HepG2 (cell line): ENCODE data around the gene PELI2. TPM values are rescaled to one million over a fixed set of nuclear protein-coding genes. Genes with fewer than 3 reads are reported as not detected.

ENCODE experiments used
- ATAC-seq: fragments of 200-7000 bp; cut with Tn5 transposase; 3 replicates; pipeline ENCODE4 v1.9.1; 2020; ENCODE audit warnings: mild to moderate bottlenecking, moderate library complexity
- BruUV-seq: library from RNA; stranded (reverse); fragments of 400-500 nt; replicated peaks from 2 replicates; lab custom pipeline; 2021; lab: Mats Ljungman, UMichigan
- CTCF ChIA-PET: fragments of 300-600 bp; formaldehyde crosslinking; extraction: SDS; loops from one replicate; lab custom pipeline; 2021; ENCODE audit warnings: low total read pairs, inconsistent platforms, low intra/inter-chr PET ratio; lab: Yijun Ruan, JAX
- POLR2A ChIA-PET: fragments of 350-600 bp; sonication (Branson Sonifier 250); formaldehyde crosslinking; loops from one replicate; lab custom pipeline; 2020; ENCODE audit warnings: antibody characterized with exemption, inconsistent platforms; lab: Yijun Ruan, JAX
- DNase-seq: peaks from one replicate; pipeline ENCODE4 v3.0.0-alpha.2; 2015; ENCODE audit warnings: low spot score
- FAIRE-seq: peaks from 3 replicates; lab custom pipeline; 2011; peaks lifted over from hg19 to GRCh38; lab: Jason Lieb, UNC
- H2AFZ ChIP-seq: one replicate; pipeline ENCODE4 v1.6.1; 2011; ENCODE audit warnings: low read length, inconsistent platforms
- H3K27ac ChIP-seq: fragments of 300-600 bp; 3 replicates; pipeline ENCODE4 v1.8.0; 2011; ENCODE audit warnings: mixed run types, mild to moderate bottlenecking, mixed read lengths, low read length, inconsistent platforms; ENCODE audit not compliant: insufficient read depth; ENCODE audit errors: extremely low read length
- H3K27me3 ChIP-seq, 2 experiments: fragments of 200-600 bp in 1 of 2; 2 replicates in 1 of 2; 3 replicates in 1 of 2; pipeline versions ENCODE4 v1.6.0 to v1.8.0; 2011; ENCODE audit warnings: low read length in 2 of 2, mild to moderate bottlenecking in 2 of 2, moderate library complexity in 2 of 2, inconsistent platforms in 1 of 2; ENCODE audit not compliant: insufficient read depth in 2 of 2, control insufficient read depth in 1 of 2
- H3K36me3 ChIP-seq, 2 experiments: fragments of 200-600 bp in 1 of 2; replicated peaks in 1 of 2; 2 replicates in 1 of 2; 3 replicates in 1 of 2; pipeline versions ENCODE4 v1.5.1 to v1.8.0; 2011; ENCODE audit warnings: low read length in 2 of 2, inconsistent platforms in 1 of 2; ENCODE audit not compliant: insufficient read depth in 2 of 2, control insufficient read depth in 1 of 2
- H3K4me1 ChIP-seq: 2 replicates; pipeline ENCODE4 v1.5.1; 2012; ENCODE audit warnings: low read length, inconsistent platforms; ENCODE audit not compliant: insufficient read depth
- H3K4me2 ChIP-seq: 2 replicates; pipeline ENCODE4 v1.6.0; 2011; ENCODE audit warnings: low read depth, low read length, inconsistent platforms
- H3K4me3 ChIP-seq, 3 experiments: fragments of 200-600 bp in 1 of 3; sonication (generic), shearing (Covaris generic) in 1 of 3; replicated peaks in 1 of 3; 2 replicates each; pipeline ENCODE4 v1.5.1; 2011 to 2016; ENCODE audit warnings: low read length in 3 of 3, inconsistent platforms in 2 of 3, low read depth in 2 of 3, mild to moderate bottlenecking in 2 of 3, control low read depth in 1 of 3, mixed read lengths in 1 of 3; ENCODE audit not compliant: insufficient read depth in 1 of 3
- H3K79me2 ChIP-seq: one replicate; pipeline ENCODE4 v1.6.1; 2011; ENCODE audit warnings: low read length, inconsistent platforms; ENCODE audit not compliant: insufficient read depth
- H3K9ac ChIP-seq: 2 replicates; pipeline ENCODE4 v1.6.0; 2011; ENCODE audit warnings: mild to moderate bottlenecking, low read depth, low read length, inconsistent platforms; ENCODE audit not compliant: insufficient read depth
- H3K9me3 ChIP-seq: 2 replicates; pipeline ENCODE4 v1.5.1; 2012; ENCODE audit warnings: mild to moderate bottlenecking, low read length
- H4K20me1 ChIP-seq: 2 replicates; pipeline ENCODE4 v1.6.0; 2011; ENCODE audit warnings: inconsistent platforms, mild to moderate bottlenecking, low read length, moderate library complexity; ENCODE audit not compliant: insufficient read depth
- KLF15 ChIP-seq: sonication (generic); formaldehyde crosslinking; IDR thresholded peaks from 2 replicates; pipeline ENCODE4 v1.8.1; 2023; ENCODE audit warnings: borderline replicate concordance, mild to moderate bottlenecking, inconsistent platforms, missing genetic modification reagents, mixed read lengths
- KMT2A ChIP-seq: sonication (generic); formaldehyde crosslinking; IDR thresholded peaks from 2 replicates; pipeline ENCODE4 v1.4.0; 2020; ENCODE audit warnings: missing genetic modification reagents
- MAFG ChIP-seq: sonication (generic); formaldehyde crosslinking; IDR thresholded peaks from 2 replicates; pipeline ENCODE4 v1.5.1; 2020; ENCODE audit warnings: mild to moderate bottlenecking, missing genetic modification reagents
- MTA3 ChIP-seq: sonication (generic); formaldehyde crosslinking; IDR thresholded peaks from 2 replicates; pipeline ENCODE4 v1.4.0; 2020; ENCODE audit warnings: missing genetic modification reagents
- NFYC ChIP-seq: IDR thresholded peaks from 2 replicates; pipeline ENCODE4 v1.6.1; 2016; ENCODE audit warnings: missing genetic modification reagents, missing compliant biosample characterization
- TOPORS ChIP-seq: sonication (generic); formaldehyde crosslinking; IDR thresholded peaks from 2 replicates; pipeline ENCODE4 v1.8.0; 2023; ENCODE audit warnings: mild to moderate bottlenecking, missing genetic modification reagents
- ZNF317 ChIP-seq: sonication (generic); formaldehyde crosslinking; IDR thresholded peaks from 2 replicates; pipeline ENCODE4 v1.5.0; 2020; ENCODE audit warnings: mild to moderate bottlenecking, missing genetic modification reagents
- ZNF746 ChIP-seq: sonication (generic); formaldehyde crosslinking; IDR thresholded peaks from 2 replicates; pipeline ENCODE4 v1.8.0; 2022; ENCODE audit warnings: mild to moderate bottlenecking, missing genetic modification reagents
- WGBS: methylation state at CpG from one replicate; pipeline ENCODE4 v1.1.6; 2017; ENCODE audit warnings: low lambda C conversion rate; 5-methylcytosine and 5-hydroxymethylcytosine counted together
- in situ Hi-C: cut with HindIII; loops from 2 replicates; pipeline ENCODE4 v1.10.0; 2017; ENCODE audit warnings: low pct_unique_long_range_greater_than_20kb; ENCODE audit not compliant: extremely low pct_ligation_motif_present
- intact Hi-C: fragments of 100-400 bp; cut with micrococcal nuclease; formaldehyde crosslinking; loops from one replicate; pipeline ENCODE4 v1.10.0; 2022; ENCODE audit not compliant: unreplicated experiment
- polyA plus RNA-seq, 8 experiments: library from polyadenylated mRNA; depleted of rRNA in 3 of 8; stranded (reverse) in 7 of 8; unstranded in 1 of 8; fragments of >200 nt; fragmentation: Illumina TruSeq in 4 of 8; extraction: Trizol in 4 of 8; gene quantifications; 2 replicates each; pipeline versions ENCODE4 v1.2.1 to v1.2.3, GENCODE V29; 2011 to 2016; ENCODE audit warnings: low read depth in 4 of 8, missing spikeins in 1 of 8, mixed read lengths in 1 of 8; ENCODE audit not compliant: insufficient read depth in 1 of 8
- total RNA-seq, 5 experiments: library from RNA; depleted of rRNA; stranded (reverse); fragments of >200 nt; fragmentation: Illumina TruSeq; extraction: Trizol; gene quantifications; 2 replicates each; pipeline ENCODE4 v1.2.3, GENCODE V29; 2016; ENCODE audit warnings: low read depth in 1 of 5
- TF ChIP-seq, protein P1 (sequence below): sonication (generic); formaldehyde crosslinking; conservative IDR thresholded peaks from 2 replicates; pipeline ENCODE4 v1.4.0; 2020; ENCODE audit warnings: missing genetic modification reagents
- TF ChIP-seq, protein P2 (sequence below): sonication (generic); formaldehyde crosslinking; IDR thresholded peaks from 2 replicates; pipeline ENCODE4 v1.5.1; 2020; ENCODE audit warnings: mild to moderate bottlenecking, missing genetic modification reagents
- TF ChIP-seq, protein P3 (sequence below): fragments of 450-650 bp; IDR thresholded peaks from 2 replicates; pipeline ENCODE4 v1.6.1; 2017; ENCODE audit warnings: mild to moderate bottlenecking

The PELI2 gene
- total and polyA plus RNA-seq, 2 of the 13 experiments (the other 11 are each of a cell fraction or from before 2014, with no cell fraction given) = 0.07 TPM; not detected in 1

DNA sequence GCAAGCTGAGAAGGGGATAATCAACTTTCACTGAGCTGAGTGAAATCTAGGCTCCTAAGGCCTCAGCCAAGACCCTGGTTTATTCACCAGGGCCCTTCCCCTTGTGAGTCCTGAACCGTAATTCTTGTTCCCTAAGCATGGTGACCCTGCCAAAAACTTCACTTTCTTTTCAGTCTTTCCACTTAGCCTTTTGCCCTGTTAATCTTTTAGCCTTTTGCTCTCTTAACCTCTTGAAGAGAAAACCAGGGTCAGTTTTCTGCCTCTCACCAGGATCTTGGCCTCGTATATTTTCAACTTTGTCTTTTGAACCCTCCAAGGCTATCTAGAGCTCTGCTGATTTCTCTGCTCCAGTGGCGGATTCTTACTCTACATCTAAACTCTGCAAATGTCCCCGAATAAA, 191.0 kb downstream of the PELI2 start:
- CTCF ChIA-PET = no interaction called here
- Histone ChIP-seq H4K20me1 (no peaks in the 10 kb centered on the region), H3K79me2 (no peaks in the 10 kb centered on the region), H3K27me3 (peaks cover 0 to 4% of the 10 kb centered on the region in 2 experiments; a peak in 1 of 5 replicates), H3K4me3 (no peak overlapping the region), H3K9me3 (no peaks in the 10 kb centered on the region), H3K4me1 (no peaks in the 10 kb centered on the region), H3K4me2 (no peak overlapping the region), H2AFZ (no peak overlapping the region), H3K27ac (no peak overlapping the region), H3K36me3 (no peaks in the 10 kb centered on the region), H3K9ac (no peak overlapping the region)
- POLR2A ChIA-PET = no interaction called here
- in situ Hi-C loops = no loop called here
- FAIRE-seq (no peak), DNase-seq (no peak), ATAC-seq (no peak)
- intact Hi-C loops = no loop called here
- TF ChIP-seq, protein P1, sequence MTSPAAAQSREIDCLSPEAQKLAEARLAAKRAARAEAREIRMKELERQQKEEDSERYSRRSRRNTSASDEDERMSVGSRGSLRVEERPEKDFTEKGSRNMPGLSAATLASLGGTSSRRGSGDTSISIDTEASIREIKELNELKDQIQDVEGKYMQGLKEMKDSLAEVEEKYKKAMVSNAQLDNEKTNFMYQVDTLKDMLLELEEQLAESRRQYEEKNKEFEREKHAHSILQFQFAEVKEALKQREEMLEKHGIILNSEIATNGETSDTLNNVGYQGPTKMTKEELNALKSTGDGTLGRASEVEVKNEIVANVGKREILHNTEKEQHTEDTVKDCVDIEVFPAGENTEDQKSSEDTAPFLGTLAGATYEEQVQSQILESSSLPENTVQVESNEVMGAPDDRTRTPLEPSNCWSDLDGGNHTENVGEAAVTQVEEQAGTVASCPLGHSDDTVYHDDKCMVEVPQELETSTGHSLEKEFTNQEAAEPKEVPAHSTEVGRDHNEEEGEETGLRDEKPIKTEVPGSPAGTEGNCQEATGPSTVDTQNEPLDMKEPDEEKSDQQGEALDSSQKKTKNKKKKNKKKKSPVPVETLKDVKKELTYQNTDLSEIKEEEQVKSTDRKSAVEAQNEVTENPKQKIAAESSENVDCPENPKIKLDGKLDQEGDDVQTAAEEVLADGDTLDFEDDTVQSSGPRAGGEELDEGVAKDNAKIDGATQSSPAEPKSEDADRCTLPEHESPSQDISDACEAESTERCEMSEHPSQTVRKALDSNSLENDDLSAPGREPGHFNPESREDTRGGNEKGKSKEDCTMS (CRISPR knock-in tag) = no peak
- no peak for TF ChIP-seq MTA3 (CRISPR knock-in tag)
- BruUV-seq = no TSS peak
- WGBS = 16% methylated on average over 4 of the region's 4 CpGs

DNA sequence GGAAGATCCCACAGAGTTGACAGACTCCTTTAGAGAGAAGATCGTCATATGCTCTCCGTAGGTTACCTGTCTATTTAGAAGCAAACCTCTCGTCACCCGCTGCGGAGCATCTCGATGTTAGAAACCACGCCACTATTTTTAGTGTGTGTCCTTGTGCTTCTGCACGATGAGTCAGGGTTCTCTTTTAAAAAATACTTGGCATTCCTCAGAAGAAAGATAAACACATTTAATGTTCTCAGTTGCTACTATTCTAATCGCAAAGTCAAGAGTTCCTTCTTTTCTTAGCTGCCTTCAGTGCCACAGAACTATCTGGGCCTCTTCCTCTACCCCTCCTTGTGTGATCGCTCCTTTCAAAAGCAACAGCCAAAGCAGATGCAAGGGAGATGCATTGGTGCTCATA, 192.4 kb downstream of the PELI2 start:
- no peak overlapping the region for H3K9ac ChIP-seq
- no peaks in the 10 kb centered on the region for H3K4me1 ChIP-seq
- no TSS peak for BruUV-seq
- H3K27ac ChIP-seq = no peak overlapping the region
- no peak for ATAC-seq
- WGBS = 49% methylated on average over 10 of the region's 10 CpGs
- H3K27me3 ChIP-seq = peaks cover 0 to 4% of the 10 kb centered on the region in 2 experiments; a peak in 1 of 5 replicates
- H3K36me3 ChIP-seq = no peaks in the 10 kb centered on the region
- no peaks in the 10 kb centered on the region for H3K79me2 ChIP-seq
- H2AFZ ChIP-seq = no peak overlapping the region
- FAIRE-seq = no peak
- POLR2A ChIA-PET = no interaction called here
- in situ Hi-C loops (no loop called here), intact Hi-C loops (no loop called here)
- CTCF ChIA-PET = no interaction called here
- no peak overlapping the region for H3K4me2 ChIP-seq
- no peaks in the 10 kb centered on the region for H4K20me1 ChIP-seq
- no peak for DNase-seq
- no peaks in the 10 kb centered on the region for H3K9me3 ChIP-seq
- H3K4me3 ChIP-seq = no peak overlapping the region
- no peak for TF ChIP-seq TOPORS (CRISPR knock-in tag)
- no peak for TF ChIP-seq KLF15
- no peak for TF ChIP-seq NFYC (CRISPR knock-in tag)
- TF ChIP-seq, protein P2, sequence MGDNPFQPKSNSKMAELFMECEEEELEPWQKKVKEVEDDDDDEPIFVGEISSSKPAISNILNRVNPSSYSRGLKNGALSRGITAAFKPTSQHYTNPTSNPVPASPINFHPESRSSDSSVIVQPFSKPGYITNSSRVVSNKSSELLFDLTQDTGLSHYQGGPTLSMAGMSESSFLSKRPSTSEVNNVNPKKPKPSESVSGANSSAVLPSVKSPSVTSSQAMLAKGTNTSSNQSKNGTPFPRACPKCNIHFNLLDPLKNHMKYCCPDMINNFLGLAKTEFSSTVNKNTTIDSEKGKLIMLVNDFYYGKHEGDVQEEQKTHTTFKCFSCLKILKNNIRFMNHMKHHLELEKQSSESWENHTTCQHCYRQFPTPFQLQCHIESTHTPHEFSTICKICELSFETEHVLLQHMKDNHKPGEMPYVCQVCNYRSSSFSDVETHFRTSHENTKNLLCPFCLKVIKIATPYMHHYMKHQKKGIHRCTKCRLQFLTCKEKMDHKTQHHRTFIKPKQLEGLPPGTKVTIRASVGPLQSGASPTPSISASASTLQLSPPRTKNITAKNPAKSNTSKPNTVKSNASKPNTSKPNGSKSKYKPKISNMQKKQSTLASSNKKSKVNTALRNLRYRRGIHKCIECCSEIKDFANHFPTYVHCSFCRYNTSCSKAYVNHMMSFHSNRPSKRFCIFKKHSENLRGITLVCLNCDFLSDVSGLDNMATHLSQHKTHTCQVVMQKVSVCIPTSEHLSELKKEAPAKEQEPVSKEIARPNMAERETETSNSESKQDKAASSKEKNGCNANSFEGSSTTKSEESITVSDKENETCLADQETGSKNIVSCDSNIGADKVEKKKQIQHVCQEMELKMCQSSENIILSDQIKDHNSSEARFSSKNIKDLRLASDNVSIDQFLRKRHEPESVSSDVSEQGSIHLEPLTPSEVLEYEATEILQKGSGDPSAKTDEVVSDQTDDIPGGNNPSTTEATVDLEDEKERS (CRISPR knock-in tag) = no peak
- TF ChIP-seq, protein P3, sequence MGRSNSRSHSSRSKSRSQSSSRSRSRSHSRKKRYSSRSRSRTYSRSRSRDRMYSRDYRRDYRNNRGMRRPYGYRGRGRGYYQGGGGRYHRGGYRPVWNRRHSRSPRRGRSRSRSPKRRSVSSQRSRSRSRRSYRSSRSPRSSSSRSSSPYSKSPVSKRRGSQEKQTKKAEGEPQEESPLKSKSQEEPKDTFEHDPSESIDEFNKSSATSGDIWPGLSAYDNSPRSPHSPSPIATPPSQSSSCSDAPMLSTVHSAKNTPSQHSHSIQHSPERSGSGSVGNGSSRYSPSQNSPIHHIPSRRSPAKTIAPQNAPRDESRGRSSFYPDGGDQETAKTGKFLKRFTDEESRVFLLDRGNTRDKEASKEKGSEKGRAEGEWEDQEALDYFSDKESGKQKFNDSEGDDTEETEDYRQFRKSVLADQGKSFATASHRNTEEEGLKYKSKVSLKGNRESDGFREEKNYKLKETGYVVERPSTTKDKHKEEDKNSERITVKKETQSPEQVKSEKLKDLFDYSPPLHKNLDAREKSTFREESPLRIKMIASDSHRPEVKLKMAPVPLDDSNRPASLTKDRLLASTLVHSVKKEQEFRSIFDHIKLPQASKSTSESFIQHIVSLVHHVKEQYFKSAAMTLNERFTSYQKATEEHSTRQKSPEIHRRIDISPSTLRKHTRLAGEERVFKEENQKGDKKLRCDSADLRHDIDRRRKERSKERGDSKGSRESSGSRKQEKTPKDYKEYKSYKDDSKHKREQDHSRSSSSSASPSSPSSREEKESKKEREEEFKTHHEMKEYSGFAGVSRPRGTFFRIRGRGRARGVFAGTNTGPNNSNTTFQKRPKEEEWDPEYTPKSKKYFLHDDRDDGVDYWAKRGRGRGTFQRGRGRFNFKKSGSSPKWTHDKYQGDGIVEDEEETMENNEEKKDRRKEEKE = no peak
- no peak for TF ChIP-seq MAFG (CRISPR knock-in tag)
- TF ChIP-seq ZNF746 = no peak
- no peak for TF ChIP-seq KMT2A (CRISPR knock-in tag)
- TF ChIP-seq ZNF317 (CRISPR knock-in tag) = no peak
